ENCODE data around the gene TMEM209.
"Not testable (repeated sequence)": the region's sequence is repeated elsewhere in the genome, so short reads cannot be mapped to it uniquely, and the experiment has no call there.

The TMEM209 gene

DNA sequence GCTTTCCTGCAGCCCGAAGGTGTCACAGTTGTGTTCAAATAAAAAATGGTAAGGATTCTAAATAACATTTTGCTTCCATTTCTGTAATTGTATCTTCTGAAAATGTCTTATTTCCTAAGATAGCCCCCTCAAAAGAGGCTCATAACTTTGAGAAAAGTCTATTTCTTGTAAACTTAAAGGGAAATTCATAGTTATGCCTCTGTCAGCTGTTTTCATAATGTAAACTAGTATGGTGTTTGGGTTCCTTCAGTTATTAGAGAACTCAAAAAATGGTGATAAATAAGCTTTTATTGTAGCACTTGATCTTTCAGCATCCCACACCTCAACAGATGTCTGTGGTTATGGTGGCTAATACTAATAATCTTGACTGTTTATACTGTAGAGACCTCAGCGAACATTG is 77.8 kb downstream of the TMEM209 start:
- no peak for DNase-seq (ENCODE audit: low spot score)

GRCh38 chr7:130126840-130127239 is 78.4 kb downstream of the TMEM209 start:
- not testable (repeated sequence) for DNase-seq (ENCODE audit: low spot score)

GRCh38 chr7:130124711-130125110 is 80.5 kb downstream of the TMEM209 start:
- DNase-seq (ENCODE audit: low spot score) = no peak

DNA sequence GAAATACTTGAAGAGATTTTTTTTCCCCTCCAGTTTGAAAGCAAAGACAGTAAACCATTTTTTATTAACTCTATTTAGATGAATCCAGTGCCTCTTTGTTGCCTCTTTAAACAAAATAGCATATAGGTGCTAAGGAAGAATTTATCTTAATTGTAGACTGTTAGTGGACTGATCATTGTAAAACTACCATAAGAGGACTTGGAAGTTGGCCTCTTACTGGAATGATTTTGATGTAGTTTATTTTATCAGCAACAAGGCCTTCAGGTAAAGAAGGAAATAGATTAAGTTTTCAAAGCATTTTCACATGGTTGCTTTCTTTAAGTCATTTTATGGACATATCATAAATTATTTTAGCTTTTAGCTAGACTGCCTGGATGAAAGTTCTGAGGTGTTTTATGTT is 81.7 kb downstream of the TMEM209 start:
- no peak for DNase-seq (ENCODE audit: low spot score)

DNA sequence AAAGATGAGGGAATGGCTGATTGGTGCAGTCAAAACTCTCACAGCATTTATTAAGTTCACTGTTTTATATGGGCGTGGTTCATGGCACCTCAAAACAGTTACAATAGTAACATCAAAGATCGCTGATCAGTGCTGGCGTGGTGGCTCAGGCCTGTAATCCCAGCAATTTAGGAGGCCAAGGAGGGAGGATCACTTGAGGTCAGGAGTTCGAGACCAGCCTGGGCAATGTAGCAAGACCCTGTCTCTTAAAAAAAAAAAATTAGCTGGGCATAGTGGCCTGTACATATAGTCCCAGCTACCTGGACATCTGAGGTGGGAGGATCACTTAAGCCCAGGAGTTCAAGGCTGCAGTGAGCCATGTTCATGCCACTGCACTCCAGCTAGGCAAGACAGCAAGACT is 86.4 kb downstream of the TMEM209 start:
- DNase-seq (ENCODE audit: low spot score) = no peak

DNA sequence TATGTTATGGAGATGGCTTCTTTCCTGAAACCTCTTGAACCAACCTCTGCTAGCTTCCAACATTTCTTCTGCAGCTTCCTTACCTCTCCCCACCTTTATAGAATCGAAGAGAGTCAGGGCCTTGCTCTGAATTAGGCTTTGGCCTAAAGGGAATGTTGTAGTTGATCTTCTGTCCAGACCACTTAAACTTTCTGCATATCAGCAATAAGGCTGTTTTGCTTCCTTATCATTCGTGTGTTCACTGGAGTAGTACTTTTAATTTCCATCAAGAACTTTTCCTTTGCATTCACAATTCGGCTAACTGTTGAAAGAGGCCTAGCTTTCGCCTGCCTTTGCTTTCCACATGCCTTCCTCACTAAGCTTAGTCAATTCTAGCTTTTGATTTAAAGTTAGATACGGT is 86.9 kb downstream of the TMEM209 start:
- DNase-seq (ENCODE audit: low spot score) = no peak

DNA sequence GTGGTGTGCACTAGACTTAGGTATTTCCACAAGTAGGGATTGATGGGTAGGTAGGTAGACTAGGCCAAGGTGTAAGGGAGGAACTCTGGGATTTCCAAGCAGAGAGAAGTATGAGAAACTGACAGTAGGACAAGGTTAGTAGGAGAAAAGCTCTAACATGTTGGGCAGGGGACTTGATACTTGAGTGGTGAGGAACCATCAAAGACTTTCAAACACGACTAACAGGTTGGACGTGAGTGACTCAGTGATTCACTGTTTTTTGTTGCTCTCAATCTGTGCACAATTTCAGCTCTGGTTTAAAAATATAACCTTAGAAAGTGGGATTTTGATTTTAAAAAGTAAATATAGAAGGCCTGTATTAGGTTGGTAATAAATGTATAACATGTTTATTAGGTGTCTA is 90.4 kb downstream of the TMEM209 start:
- DNase-seq (ENCODE audit: low spot score) = no peak

Measured in left forelimb (tissue), 1 donor.